Stimulated activated naive CD8-positive, alpha-beta T cell treated with anti-CD3 and anti-CD28 coated beads, Interleukin-15, Interleukin-2, amounts not matched to agents 100 ng/mL and 50 ng/mL, for 24 hours (primary cell): ENCODE data around the gene CRYBB1.

Experiments
- H3K27ac Mint-ChIP-seq: one replicate; pipeline ENCODE4 v1.8.0; 2021; ENCODE audit warnings: mild to moderate bottlenecking, mixed read lengths
- H3K27me3 Mint-ChIP-seq: one replicate; pipeline ENCODE4 v1.8.0; 2021; ENCODE audit warnings: mixed read lengths
- H3K36me3 Mint-ChIP-seq: one replicate; pipeline ENCODE4 v1.8.0; 2021; ENCODE audit warnings: low read depth, mixed read lengths
- H3K4me1 Mint-ChIP-seq: one replicate; pipeline ENCODE4 v1.8.0; 2021; ENCODE audit warnings: low read depth, mixed read lengths
- H3K4me3 Mint-ChIP-seq: one replicate; pipeline ENCODE4 v1.8.0; 2021; ENCODE audit warnings: mild to moderate bottlenecking, mixed read lengths
- H3K9me3 Mint-ChIP-seq: one replicate; pipeline ENCODE4 v1.8.0; 2021; ENCODE audit warnings: mixed read lengths

CRYBB1 gene

GRCh38 chr22:26549902-26550497, 67.8 kb downstream of the CRYBB1 start:
- no peak overlapping the region for H3K27ac Mint-ChIP-seq
- H3K36me3 Mint-ChIP-seq = peaks cover 29% of the 10 kb centered on the region
- peaks cover 39% of the 10 kb centered on the region for H3K4me1 Mint-ChIP-seq
- H3K27me3 Mint-ChIP-seq = no peaks in the 10 kb centered on the region
- H3K4me3 Mint-ChIP-seq = no peak overlapping the region
- peaks cover 3% of the 10 kb centered on the region for H3K9me3 Mint-ChIP-seq
